ENCODE data around the gene FNDC10. TPM values are rescaled to one million over a fixed set of nuclear protein-coding genes. Genes with fewer than 3 reads are reported as not detected.

FNDC10 gene
- total RNA-seq, 1 experiment from 2014 or later: 8.4 TPM

- no peaks in the 10 kb centered on the region for H3K9me2 ChIP-seq (ENCODE audit: insufficient read depth)
- RAD21 ChIA-PET (ENCODE audit: low non-redundant PET in 1 of 2, low total read pairs in 2 of 2, uncharacterized antibody in 2 of 2, unreplicated experiment in 2 of 2): no interaction called here
- H3K27me3 ChIP-seq (ENCODE audit: insufficient read depth, low read length): no peaks in the 10 kb centered on the region
- ATAC-seq (no peak), DNase-seq (ENCODE audit: low read depth, low spot score) (no peak)
- H4K20me1 ChIP-seq (ENCODE audit: insufficient read depth): peaks cover 32% of the 10 kb centered on the region; the same call in 1 of the 2 replicates
- H3K36me3 ChIP-seq (ENCODE audit: control insufficient read depth in 1 of 2, insufficient read depth in 2 of 2, low read length in 2 of 2): peaks cover 11 to 49% of the 10 kb centered on the region in 2 experiments
- no peaks in the 10 kb centered on the region for H3K4me1 ChIP-seq (ENCODE audit: control insufficient read depth in 1 of 2, insufficient read depth in 2 of 2, low read length in 2 of 2)
- intact Hi-C loops (cut with micrococcal nuclease): no loop called here
- TSS peak; percentile 4 for BruUV-seq (replicated peaks)
- no peaks in the 10 kb centered on the region for H3K9me3 ChIP-seq (ENCODE audit: control insufficient read depth in 1 of 2, insufficient read depth in 1 of 2, low read depth in 1 of 2, low read length in 2 of 2)
- no peak for TF ChIP-seq CTCF (IDR thresholded peaks at IDR 0.05 in 2 of 3, conservative IDR thresholded peaks at IDR 0.05 in 1 of 3; ENCODE audit: borderline replicate concordance in 1 of 3, insufficient read depth in 1 of 3, low read depth in 2 of 3, low read length in 2 of 3)
- TF ChIP-seq ZFX (IDR thresholded peaks at IDR 0.05): no peak
- TF ChIP-seq CBX3 (IDR thresholded peaks at IDR 0.05; ENCODE audit: low read depth): no peak
- TF ChIP-seq MAX (IDR thresholded peaks at IDR 0.05): no peak
- no peak for TF ChIP-seq POLR2AphosphoS5 (IDR thresholded peaks at IDR 0.05; ENCODE audit: low read depth, low read length)
- TF ChIP-seq JUND (IDR thresholded peaks at IDR 0.05): no peak
- no peak for TF ChIP-seq FOSL1 (IDR thresholded peaks at IDR 0.05; ENCODE audit: low read depth)
- no peak for TF ChIP-seq EGR1 (IDR thresholded peaks at IDR 0.05; ENCODE audit: low read depth)
- no peak for TF ChIP-seq POLR2A (IDR thresholded peaks at IDR 0.05; ENCODE audit: borderline replicate concordance, extremely low read depth, insufficient read depth, insufficient read length)
- TF ChIP-seq CEBPB (IDR thresholded peaks at IDR 0.05; ENCODE audit: low read depth): no peak
- TF ChIP-seq ZBTB33 (IDR thresholded peaks at IDR 0.05; ENCODE audit: extremely low read depth, insufficient replicate concordance, low read length): no peak
- no peak for TF ChIP-seq EZH2phosphoT487 (IDR thresholded peaks at IDR 0.05; ENCODE audit: borderline replicate concordance)
- POLR2A ChIA-PET: no interaction called here
- no peak overlapping the region for H3K27ac ChIP-seq (ENCODE audit: low read depth, low read length)
- H3K4me3 ChIP-seq (replicated peaks in 1 of 2; ENCODE audit: low read depth in 1 of 2, low read length in 2 of 2): no peak overlapping the region
- no peak overlapping the region for H3K9ac ChIP-seq (ENCODE audit: low read length)
- CTCF ChIA-PET: no interaction called here
- peaks cover 89% of the 10 kb centered on the region for H3K79me2 ChIP-seq (ENCODE audit: insufficient read depth, low read length)
- H3K4me2 ChIP-seq (ENCODE audit: low read length): no peak overlapping the region
- H2AFZ ChIP-seq (ENCODE audit: low read depth, low read length, poor library complexity, severe bottlenecking): no peak overlapping the region
Measured at GRCh38 chr1:1564268-1564667, 35.7 kb downstream of the FNDC10 start.

All from HCT116 (cell line).